ENCODE measurements around the gene RNF145.

The RNF145 gene, protein sequence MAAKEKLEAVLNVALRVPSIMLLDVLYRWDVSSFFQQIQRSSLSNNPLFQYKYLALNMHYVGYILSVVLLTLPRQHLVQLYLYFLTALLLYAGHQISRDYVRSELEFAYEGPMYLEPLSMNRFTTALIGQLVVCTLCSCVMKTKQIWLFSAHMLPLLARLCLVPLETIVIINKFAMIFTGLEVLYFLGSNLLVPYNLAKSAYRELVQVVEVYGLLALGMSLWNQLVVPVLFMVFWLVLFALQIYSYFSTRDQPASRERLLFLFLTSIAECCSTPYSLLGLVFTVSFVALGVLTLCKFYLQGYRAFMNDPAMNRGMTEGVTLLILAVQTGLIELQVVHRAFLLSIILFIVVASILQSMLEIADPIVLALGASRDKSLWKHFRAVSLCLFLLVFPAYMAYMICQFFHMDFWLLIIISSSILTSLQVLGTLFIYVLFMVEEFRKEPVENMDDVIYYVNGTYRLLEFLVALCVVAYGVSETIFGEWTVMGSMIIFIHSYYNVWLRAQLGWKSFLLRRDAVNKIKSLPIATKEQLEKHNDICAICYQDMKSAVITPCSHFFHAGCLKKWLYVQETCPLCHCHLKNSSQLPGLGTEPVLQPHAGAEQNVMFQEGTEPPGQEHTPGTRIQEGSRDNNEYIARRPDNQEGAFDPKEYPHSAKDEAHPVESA

DNA sequence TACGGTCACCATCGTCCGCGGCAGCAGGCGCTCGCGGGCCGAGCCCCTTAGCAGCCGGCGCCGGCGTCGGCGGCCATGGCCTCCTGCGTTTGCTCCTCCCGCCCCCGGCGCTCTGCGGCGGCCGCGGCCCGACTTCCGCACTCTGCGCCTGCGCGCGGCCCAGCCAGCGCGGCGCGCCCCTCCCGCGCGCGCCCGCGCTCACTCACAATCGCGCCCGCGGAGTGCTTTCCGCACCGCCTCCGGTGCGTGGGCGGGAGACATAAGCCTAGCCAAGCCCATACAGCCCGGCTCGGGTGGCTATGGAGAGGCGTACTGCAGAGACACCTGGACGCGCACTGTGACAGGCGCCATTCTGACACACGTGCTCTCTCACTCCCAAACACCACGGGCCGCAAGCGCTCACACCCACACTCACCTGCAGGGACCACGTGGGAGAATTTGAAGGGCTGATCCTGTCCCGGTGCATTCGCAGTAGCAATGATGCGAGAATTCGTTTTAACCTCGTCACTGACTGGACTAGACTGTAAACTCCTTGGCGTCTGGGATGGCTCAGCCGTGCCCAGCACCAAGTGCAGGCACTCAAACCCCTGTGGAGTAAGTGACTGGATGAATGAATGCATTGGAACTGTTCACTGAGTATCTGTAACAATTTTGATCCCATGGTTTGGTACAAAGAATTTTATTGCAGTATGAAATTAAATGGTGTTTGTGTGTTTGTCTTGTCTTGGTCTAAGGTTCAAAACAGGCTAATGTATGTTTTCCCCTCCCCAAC, at the start of gene RNF145:
RNF145 (minus strand) TSS at position 116 of the 772 bp plus-strand sequence. CDS start 5,936 bp downstream, outside the sequence.
- peak within 1 kb of the TSS; percentile 80 for H3K4me3 ChIP-seq (replicated peaks; ENCODE audit: low read depth, low read length)
- peak; percentile 86 for DNase-seq (ENCODE audit: low read depth)
- no peak for TF ChIP-seq CTCF (IDR thresholded peaks at IDR 0.05; ENCODE audit: low read length, missing control alignments)

GRCh38 chr5:159258361-159258760, 49.0 kb upstream of the RNF145 start:
- DNase-seq (ENCODE audit: low read depth): no peak
- no peak overlapping the region for H3K4me3 ChIP-seq (replicated peaks; ENCODE audit: low read depth, low read length)
- TF ChIP-seq CTCF (IDR thresholded peaks at IDR 0.05; ENCODE audit: low read length, missing control alignments): no peak

DNA sequence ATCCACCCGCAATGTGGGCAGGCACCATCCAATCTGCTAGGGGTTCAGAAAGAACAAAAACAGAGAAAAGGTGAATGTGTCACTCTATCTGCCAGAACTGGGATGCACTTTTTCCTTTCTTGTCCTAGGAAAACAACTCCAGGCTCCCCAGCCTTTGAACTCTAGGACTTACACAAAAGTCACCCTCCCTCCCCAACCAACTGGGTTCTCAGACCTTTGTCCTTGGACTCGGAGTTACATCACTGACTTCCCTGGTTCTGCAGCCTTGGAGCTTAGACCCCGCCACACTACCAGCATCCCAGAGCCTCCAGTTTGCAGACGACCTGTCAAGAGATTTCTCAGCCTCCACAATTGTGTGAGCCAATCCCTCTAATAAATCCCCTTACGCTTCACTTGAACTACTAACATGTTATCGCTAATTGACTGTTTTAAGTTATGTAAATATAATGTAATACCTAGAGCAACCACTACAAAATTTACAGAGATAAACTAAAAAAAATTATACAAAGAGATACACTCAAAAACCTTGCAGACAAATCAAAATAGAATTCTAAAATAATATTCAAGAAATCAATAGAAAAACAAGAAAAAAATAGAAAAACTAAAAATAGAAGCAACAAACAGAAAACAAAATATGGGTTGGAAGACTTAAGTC, 48.4 kb upstream of the RNF145 start:
- no peak for TF ChIP-seq CTCF (IDR thresholded peaks at IDR 0.05; ENCODE audit: low read length, missing control alignments)
- no peak overlapping the region for H3K4me3 ChIP-seq (replicated peaks; ENCODE audit: low read depth, low read length)
- no peak for DNase-seq (ENCODE audit: low read depth)

- no peak for DNase-seq (ENCODE audit: low read depth)
- H3K4me3 ChIP-seq (replicated peaks; ENCODE audit: low read depth, low read length): no peak overlapping the region
- TF ChIP-seq CTCF (IDR thresholded peaks at IDR 0.05; ENCODE audit: low read length, missing control alignments): no peak
These were observed 47.7 kb upstream of the RNF145 start for GRCh38 chr5:159257007-159257406.

DNA sequence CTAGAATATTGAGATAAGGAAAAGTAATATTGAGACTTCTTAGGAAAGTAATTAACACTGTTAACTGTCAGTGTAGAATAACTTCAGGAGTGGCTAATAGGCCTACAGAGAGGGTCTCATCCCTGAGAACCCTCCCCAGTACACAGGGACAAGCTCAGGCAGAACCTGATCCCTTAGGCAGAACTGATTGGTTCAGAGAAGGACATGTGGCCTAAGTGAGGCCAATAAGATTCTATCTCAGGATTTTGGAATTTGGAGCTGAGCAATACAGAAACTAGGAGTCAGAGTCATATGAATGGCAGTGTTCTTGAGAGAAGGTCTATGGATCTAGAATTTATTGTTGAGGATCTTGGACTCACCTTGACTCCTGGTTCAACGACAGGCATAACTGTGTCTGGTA, 42.8 kb upstream of the RNF145 start:
- DNase-seq (ENCODE audit: low read depth): no peak
- no peak for TF ChIP-seq CTCF (IDR thresholded peaks at IDR 0.05; ENCODE audit: low read length, missing control alignments)
- no peak overlapping the region for H3K4me3 ChIP-seq (replicated peaks; ENCODE audit: low read depth, low read length)

DNA sequence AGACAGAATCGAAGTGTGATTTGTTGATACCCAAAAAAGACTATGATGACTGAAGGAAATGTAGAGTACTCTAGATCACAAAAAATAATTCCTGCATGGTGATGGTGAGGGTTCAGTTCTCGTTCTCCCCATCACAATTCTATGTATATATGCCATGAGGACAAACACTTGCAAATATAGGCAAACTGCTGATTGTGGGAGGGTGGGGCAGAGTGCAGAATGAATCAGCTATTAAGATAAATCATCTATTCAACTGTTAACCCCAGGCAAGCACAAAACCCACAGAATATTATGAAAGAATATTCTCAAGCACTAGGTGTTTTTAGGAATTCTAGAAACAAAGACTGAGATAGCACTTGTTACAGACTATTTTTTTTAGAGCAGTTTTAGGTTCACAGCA, 39.8 kb upstream of the RNF145 start:
- no peak overlapping the region for H3K4me3 ChIP-seq (replicated peaks; ENCODE audit: low read depth, low read length)
- no peak for DNase-seq (ENCODE audit: low read depth)
- TF ChIP-seq CTCF (IDR thresholded peaks at IDR 0.05; ENCODE audit: low read length, missing control alignments): no peak

Measured in fibroblast of pulmonary artery (primary cell).